Hepatic stellate cell (primary cell): ENCODE data around the gene PLCD3.

Experiments
- DNase-seq: peaks from one replicate; pipeline ENCODE4 v3.0.0; 2011; ENCODE audit warnings: low spot score

Gene PLCD3

DNA sequence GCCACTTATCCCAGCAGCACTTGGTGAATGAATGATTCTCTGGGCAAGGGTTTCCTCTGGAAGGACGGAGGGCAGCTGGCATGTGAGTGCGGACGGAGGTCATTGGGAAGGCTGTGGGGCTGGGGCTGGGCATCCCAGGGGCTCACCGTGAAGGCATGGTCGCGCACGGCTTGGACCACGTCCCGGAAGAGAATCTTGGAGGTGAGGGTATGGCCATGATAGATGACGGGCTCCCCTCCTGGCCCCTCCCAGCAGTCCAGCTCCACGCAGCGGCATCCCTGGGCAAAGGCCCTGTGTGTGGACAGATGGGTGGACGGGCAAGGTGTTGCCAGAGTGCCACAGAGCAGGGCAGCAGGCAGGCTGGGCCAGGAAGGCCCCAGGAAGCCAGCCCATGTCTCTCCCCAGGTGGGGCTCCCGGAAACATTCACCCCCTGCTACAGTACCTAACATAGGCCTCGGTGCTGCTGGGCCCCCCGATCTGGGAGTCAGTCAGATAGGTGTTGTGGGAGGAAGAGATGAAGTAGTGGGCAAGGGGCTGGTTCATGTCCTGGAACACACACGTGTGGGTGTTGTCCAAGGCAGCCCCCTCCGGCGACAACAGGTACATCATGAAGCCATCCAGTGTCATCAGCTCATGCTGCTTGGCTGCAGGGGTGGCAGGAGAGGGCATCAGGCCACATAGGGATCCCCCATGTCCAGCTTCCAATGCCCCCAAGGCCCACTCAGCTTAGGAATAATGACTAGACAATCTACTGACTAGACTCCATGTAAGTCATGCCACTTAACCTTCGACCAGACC, 14.3 kb downstream of the PLCD3 start:
- DNase-seq: no peak

- DNase-seq: no peak
Observed at GRCh38 chr17:45117334-45117733, 15.0 kb downstream of the PLCD3 start.

GRCh38 chr17:45116434-45117016, 15.8 kb downstream of the PLCD3 start:
- no peak for DNase-seq

GRCh38 chr17:45115871-45116270, 16.4 kb downstream of the PLCD3 start:
- no peak for DNase-seq

GRCh38 chr17:45115015-45115625, 17.2 kb downstream of the PLCD3 start:
- DNase-seq: no peak

GRCh38 chr17:45114117-45114932, 18.0 kb downstream of the PLCD3 start:
- DNase-seq: no peak

DNA sequence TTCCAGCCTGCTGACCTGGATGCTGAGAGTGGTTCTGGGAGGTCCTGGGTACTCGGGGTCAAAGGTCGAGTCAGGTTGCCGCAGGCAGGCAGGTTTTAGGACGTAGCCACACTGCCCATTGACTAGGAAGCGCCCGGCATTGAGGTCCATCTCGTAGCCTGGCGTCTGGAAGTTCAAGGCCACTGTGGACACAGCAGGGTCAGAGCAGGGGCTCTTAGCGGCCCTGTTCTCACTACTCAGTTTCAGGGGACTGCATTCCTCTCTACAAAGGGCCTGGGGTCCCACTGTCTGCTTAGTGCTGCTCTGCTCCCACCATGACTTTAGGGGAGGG, 18.9 kb downstream of the PLCD3 start:
- no peak for DNase-seq

- DNase-seq: no peak
Observed at GRCh38 chr17:45112559-45113423, 19.5 kb downstream of the PLCD3 start.

GRCh38 chr17:45111850-45112249, 20.5 kb downstream of the PLCD3 start:
- DNase-seq: no peak

- DNase-seq: no peak
Observed at GRCh38 chr17:45110676-45111611, 21.4 kb downstream of the PLCD3 start.

DNA sequence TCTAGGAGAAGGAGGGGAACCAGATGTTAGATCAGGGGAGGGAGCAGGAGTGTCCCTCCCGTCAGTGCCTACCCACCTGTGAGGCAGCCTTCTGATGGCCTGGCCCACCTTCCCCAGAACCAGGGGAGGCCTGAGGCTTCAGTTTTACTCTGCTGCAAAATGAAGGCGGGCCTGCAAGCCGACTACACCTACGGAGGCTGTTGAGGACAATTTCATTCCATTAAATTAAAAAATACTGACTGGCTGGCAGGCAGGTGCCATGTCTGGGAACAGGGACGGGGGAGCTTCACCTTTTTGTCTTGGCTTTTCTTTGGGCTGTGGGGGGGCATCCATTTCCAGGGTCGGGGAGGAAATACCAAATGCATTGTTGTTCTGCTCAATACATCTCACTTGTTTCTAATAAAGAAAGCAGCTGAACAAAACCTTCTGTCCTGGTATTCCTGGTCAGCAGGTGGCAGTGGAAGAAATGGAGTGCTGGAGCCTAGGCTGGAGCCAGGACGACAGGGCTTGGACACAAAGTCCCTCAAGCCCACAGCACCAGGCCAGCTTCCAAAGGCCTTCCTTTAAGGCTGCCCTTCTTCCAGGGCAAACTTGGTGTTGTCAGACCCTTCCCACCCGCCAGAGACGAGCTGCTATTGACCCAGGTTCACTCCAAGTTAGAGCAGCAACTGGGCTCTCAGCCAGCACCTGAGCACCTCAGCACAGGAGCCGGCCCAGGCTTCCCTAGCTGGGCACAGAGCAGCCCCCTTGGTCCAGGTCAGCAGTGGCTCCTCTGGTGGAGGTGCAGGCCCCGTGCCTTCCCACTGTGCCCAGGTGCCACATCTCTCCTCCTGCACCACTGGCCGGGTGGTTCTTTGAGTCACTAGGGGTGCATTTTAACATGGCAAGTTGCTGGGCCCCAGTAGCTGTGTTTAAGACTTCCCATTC, 23.5 kb downstream of the PLCD3 start:
- no peak for DNase-seq

GRCh38 chr17:45108051-45108450, 24.3 kb downstream of the PLCD3 start:
- no peak for DNase-seq

DNA sequence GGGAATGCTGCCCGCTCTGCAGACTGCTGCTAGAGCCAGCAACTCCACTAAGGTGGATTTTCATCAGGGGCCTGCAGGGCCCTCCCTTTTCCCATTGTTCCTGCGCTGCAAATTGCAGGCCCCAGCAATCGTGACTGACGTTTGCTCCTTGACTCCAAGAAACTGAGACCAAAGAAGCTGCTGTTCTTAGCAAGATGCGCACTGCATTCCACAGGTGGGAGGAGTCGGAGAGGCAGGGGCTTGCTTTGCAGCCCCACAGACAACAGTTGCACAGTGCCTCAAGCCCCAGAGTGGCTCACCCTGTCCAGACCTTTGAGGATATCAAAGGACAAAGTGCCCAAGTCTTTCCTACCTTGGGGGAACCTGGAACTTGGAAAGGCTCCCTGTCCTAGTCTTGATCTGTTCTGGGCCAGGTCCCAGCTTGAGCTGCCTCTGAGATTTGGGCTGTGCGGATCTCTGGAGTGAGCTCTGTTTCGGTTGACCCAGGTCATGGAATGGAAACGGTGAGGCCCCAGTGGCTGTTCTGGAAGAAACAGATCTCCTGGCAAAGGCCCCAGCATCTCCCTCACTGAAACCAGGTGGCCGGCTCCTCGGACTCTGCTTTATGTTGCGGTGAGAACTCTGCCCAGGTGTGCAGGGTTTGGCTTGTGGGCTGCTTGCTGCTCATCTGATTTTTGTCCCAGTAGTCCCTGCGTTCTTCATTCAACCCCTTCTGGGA, 24.9 kb downstream of the PLCD3 start:
- DNase-seq: no peak

DNA sequence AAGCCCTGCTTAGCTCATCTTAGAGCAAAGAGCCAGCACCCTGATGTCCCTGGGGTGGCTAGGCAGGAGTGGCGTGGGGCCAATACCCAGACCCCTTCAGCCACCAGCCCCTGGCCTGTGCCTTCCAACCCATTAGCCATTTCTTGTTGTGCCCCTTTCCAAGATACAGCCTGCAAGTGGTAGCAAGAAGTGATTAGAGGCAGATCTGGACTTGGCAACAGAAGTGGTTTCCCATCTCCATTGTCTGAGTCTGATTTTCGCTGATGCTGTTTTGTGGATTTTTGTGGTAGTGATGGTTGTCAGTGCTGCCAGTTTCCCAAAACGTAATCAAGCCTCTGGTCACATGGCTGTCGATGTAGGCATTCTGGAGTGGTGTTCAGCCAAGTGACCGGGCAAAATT, 25.7 kb downstream of the PLCD3 start:
- no peak for DNase-seq

GRCh38 chr17:45106096-45106495, 26.2 kb downstream of the PLCD3 start:
- no peak for DNase-seq

- no peak for DNase-seq
Observed at GRCh38 chr17:45104907-45105624, 27.2 kb downstream of the PLCD3 start.

- no peak for DNase-seq
Observed at GRCh38 chr17:45104497-45104896, 27.8 kb downstream of the PLCD3 start.

- DNase-seq: no peak
Observed at GRCh38 chr17:45104029-45104428, 28.3 kb downstream of the PLCD3 start.
